ENCODE data around the gene NACA2.
"Not testable (repeated sequence)": the region's sequence is repeated elsewhere in the genome, so short reads cannot be mapped to it uniquely, and the experiment has no call there.

Gene NACA2

DNA sequence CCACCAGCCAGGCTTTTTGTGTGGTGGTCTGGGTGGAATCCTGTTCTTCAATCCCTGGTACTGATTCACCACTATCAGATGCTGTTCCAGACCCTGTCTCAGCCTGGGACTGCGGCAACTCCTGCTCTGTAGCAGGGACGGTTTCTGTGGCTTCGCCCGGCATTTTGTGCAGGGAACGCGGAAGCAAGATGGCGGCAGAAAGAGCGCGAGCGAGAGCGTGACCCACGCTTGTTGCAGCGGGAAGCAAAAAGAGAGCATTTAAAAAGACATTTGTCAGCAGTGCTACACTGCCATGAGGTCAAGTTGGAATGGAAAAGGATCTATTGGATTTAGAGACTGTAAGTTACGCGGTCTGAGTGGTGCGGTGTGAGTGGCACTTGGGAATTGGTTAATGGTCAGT, at the start of gene NACA2:
NACA2 (minus strand) TSS at position 202 of the 400 bp plus-strand sequence; CDS start at position 163, 39 bp downstream.
- DNase-seq (ENCODE audit: low read depth): no peak

DNA sequence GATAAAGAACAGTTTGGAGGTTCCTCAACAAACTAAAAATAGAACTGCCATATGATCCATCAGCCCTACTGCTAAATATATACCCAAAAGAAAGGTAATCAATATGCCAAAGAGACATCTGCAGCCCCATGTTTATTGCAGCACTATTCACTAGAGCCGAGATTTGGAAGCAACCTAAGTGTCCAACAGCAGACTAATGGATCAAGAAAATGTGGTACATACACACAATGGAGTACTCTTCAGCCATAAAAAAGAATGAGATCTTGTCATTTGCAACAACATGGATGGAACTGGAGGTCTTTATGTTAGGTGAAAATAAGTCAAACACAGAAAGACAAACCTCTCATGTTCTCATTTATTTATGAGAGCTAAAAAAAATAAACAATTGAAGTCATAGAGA, 48.8 kb upstream of the NACA2 start:
- DNase-seq (ENCODE audit: low read depth): no peak

GRCh38 chr17:61638087-61638486, 47.1 kb upstream of the NACA2 start:
- DNase-seq (ENCODE audit: low read depth): no peak

GRCh38 chr17:61635913-61636432, 45.0 kb upstream of the NACA2 start:
- peak; percentile 54 for DNase-seq (ENCODE audit: low read depth)

DNA sequence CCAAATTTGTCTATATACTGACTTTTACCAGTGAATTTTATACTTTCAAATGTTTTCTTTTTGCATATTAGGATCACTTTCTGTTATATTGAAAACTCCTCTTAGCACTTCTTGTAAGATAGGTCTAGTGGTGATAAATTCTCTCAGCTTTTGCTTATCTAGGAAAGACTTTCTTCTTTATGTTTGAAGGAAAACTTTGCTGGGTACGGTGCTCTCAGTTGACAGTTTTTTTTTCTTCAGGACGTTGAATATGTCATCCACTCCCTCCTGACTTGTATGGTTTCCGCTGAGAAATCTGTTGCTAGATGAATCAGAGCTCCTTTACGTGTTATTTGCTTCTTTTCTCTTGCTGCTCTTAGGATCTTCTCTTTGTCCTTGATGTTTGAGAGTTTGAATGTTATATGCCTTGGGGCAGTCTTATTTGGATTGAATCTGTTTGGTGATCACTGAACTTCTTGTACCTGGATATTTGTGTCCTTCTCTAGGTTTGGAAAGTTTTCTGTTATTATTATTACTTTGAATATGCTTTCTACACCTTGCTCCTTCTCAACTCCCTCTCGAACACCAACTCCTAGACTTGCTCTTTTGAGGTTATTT, 44.0 kb upstream of the NACA2 start:
- DNase-seq (ENCODE audit: low read depth): no peak

GRCh38 chr17:61634011-61634539, 43.1 kb upstream of the NACA2 start:
- DNase-seq (ENCODE audit: low read depth): no peak

- no peak for DNase-seq (ENCODE audit: low read depth)
These were observed 41.8 kb upstream of the NACA2 start for GRCh38 chr17:61632826-61633225.

- DNase-seq (ENCODE audit: low read depth): no peak
These were observed 40.8 kb upstream of the NACA2 start for GRCh38 chr17:61631800-61632199.

GRCh38 chr17:61628158-61628557, 37.1 kb upstream of the NACA2 start:
- DNase-seq (ENCODE audit: low read depth): not testable (repeated sequence)

- no peak for DNase-seq (ENCODE audit: low read depth)
These were observed 36.6 kb upstream of the NACA2 start for GRCh38 chr17:61627658-61628057.

DNA sequence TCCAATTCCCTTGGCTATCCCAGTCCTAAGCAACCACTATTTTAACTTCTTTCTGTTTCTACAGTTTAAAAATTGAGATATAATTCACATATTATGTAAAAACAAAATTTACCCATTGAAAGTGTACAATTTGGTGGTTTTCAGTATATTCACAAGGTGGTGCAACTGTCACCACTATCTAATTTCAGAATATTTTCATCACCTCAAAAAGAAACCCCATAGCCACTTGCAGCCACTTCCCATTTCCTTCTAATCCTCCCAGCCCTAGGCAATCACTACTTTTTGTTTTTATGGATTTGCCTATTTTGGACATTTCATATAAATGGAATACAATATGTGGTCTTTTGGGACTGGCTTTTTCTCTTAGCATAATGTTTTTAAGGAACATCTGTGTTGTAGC, 36.1 kb upstream of the NACA2 start:
- no peak for DNase-seq (ENCODE audit: low read depth)

- no peak for DNase-seq (ENCODE audit: low read depth)
These were observed 34.5 kb upstream of the NACA2 start for GRCh38 chr17:61625564-61625963.

DNA sequence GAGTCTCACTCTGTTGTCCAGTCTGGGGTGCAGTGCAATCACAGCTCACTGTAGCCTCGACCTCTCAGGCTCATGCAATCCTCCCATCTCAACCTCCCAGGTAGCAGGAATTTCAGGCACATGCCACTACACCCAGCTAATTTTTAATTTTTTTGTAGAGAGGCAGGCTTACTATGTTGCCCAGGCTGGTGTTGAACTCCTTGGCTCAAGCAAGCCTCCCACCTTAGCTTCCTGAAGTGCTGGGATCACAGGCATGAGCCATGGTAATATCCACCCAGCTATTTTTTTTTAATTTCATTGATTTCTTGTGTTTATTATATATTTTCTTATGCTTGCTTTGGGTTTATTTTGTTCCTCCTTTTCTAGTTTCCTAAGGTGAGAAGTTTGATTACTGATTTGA, 33.9 kb upstream of the NACA2 start:
- DNase-seq (ENCODE audit: low read depth): no peak

GRCh38 chr17:61621317-61621716, 30.3 kb upstream of the NACA2 start:
- no peak for DNase-seq (ENCODE audit: low read depth)

DNA sequence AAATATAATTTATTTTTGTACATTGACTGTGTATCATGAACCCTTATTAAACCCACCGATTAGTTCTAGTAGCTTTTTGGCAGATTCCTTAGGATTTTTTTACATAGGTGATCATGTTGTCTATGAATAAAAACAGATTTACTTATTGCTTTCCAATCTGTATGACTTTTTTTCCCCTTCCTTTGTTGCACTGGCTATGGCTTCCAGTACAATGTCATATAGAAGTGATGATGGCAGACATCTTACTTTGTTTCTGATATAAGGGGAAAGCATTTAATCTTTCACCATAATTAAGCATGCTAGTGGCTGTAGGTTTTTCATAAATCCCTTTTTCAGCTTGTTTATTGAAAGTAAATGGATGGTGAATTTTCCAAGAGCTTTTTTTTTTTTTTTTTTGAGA, 28.9 kb upstream of the NACA2 start:
- DNase-seq (ENCODE audit: low read depth): no peak

DNA sequence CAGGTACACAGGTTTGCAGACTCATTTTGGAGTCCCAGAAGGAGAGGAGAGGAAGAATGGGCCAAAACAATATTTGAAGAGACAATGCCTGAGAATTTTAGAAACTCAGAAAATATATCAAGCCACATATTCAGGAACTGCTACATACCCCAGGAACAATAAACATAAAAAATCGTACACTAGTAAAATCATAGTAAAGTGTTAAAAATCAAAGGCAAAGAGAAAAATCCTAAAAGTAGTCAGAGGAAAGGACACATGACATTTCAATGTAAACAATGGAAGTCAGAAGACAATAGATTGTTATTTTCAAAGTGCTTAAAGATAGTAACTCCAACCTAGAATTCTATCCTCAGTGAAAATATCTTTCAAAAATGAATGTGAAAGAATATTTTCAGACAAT, 28.5 kb upstream of the NACA2 start:
- DNase-seq (ENCODE audit: low read depth): no peak

DNA sequence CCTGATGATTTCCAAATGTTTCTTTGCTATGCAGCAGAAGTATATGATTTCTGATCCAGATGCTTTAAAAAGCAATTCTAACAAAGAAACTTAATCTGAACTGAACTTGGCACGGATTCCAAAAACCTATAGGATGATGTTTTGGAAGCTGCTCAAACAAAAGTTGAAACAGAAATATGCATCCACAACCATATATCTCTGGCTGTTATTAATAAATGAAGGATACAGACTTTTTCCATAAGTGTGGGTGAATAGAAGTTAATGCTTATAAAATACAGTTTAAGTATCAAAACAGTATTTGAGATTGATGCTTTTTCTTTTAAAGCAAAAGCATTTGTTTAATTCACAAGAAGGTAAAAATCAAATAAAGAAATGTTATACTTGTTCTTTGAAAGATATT, 27.9 kb upstream of the NACA2 start:
- no peak for DNase-seq (ENCODE audit: low read depth)

- no peak for DNase-seq (ENCODE audit: low read depth)
These were observed 26.3 kb upstream of the NACA2 start for GRCh38 chr17:61617330-61617729.

DNA sequence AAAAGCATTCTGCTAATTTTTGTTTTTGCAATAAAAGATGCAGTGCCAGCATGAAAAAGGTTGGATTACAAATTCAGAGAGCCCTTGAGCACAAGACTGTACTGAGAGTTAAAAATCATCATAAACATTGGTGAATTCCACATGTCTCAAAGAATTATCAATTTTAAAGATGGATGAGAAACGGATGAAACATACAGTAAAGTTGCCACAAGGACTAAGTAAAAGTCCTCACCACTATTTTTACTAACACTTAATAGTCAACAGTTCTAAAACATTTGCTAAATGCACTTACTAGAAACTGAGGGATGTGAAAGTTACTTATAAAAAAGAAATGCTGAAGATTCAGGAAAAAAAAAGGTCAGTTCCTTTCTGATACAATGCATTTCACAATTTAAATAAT, 25.8 kb upstream of the NACA2 start:
- no peak for DNase-seq (ENCODE audit: low read depth)

DNA sequence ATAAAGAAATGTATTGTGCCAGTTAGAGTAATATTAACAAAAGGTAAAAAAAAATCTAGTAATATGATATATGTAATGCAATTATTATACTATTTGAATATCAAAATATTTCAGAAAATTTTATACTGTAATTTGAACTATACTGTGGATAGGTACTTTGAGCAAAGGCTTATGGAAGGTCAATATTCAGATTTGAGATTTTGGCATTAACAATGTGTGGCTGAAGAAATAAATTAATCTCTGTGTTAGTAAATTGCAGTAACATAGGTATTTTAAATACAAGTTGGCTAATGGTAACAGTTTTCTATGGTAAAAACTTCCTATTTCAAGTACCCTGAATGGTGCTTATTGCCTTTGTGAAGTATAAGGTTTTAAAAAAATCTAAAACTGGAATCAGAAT, 23.2 kb upstream of the NACA2 start:
- no peak for DNase-seq (ENCODE audit: low read depth)

- DNase-seq (ENCODE audit: low read depth): no peak
These were observed 20.3 kb upstream of the NACA2 start for GRCh38 chr17:61611323-61611722.

DNA sequence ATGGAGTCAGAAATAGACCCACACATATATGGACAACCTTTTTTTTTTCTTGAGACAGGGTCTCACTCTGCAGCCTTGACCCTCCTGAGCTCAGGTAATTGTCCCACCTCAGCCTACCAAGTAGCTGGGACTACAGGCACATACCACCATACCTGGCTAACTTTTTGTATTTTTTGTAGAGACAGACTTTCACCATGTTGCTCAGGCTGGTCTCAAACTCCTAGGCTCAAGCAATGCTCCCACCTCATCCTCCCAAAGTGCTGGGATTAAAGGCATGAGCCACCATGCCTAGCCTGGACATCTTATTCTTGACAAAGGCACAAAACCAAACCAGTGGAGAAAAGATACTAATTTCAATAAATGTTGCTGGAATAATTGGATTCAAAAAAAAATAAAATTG, 14.7 kb upstream of the NACA2 start:
- DNase-seq (ENCODE audit: low read depth): no peak

- DNase-seq (ENCODE audit: low read depth): no peak
These were observed 10.3 kb upstream of the NACA2 start for GRCh38 chr17:61601297-61601696.

GRCh38 chr17:61600621-61601020, 9.6 kb upstream of the NACA2 start:
- DNase-seq (ENCODE audit: low read depth): no peak

Measured in HS-5 (cell line).